ENCODE measurements around the gene CER1.

Gene CER1

GRCh38 chr9:14706530-14707140 lies 15.9 kb downstream of the CER1 start:
- TF ChIP-seq CTCF (conservative IDR thresholded peaks at IDR 0.05; ENCODE audit: control insufficient read depth, insufficient read depth, low read depth, low read length) = no peak
- no peak for DNase-seq (ENCODE audit: low read depth)
- H3K4me3 ChIP-seq (ENCODE audit: control insufficient read depth, low read depth, low read length) = no peak overlapping the region

DNA sequence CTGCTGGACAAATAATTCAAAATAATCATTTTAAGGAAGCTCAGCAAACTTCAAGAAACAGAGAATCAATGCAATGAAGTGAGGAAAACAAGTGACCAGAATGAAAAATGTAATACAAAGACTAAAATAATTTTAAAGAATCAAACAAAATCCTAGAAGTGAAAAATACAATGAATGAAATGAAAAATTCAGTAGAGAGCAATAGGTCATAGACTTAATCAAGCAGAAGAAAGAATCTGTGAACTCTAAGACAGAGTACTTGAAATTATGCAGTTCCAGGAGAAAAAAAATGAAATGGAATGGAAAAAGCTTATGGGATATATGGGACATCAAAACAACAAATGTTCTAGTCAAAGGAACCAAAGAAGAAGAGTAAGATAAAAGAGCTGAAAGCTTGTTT lies 17.5 kb downstream of the CER1 start:
- no peak overlapping the region for H3K4me3 ChIP-seq (ENCODE audit: control insufficient read depth, low read depth, low read length)
- no peak for TF ChIP-seq CTCF (conservative IDR thresholded peaks at IDR 0.05; ENCODE audit: control insufficient read depth, insufficient read depth, low read depth, low read length)
- DNase-seq (ENCODE audit: low read depth) = no peak

GRCh38 chr9:14704281-14704680 lies 18.3 kb downstream of the CER1 start:
- no peak overlapping the region for H3K4me3 ChIP-seq (ENCODE audit: control insufficient read depth, low read depth, low read length)
- TF ChIP-seq CTCF (conservative IDR thresholded peaks at IDR 0.05; ENCODE audit: control insufficient read depth, insufficient read depth, low read depth, low read length) = no peak
- no peak for DNase-seq (ENCODE audit: low read depth)

DNA sequence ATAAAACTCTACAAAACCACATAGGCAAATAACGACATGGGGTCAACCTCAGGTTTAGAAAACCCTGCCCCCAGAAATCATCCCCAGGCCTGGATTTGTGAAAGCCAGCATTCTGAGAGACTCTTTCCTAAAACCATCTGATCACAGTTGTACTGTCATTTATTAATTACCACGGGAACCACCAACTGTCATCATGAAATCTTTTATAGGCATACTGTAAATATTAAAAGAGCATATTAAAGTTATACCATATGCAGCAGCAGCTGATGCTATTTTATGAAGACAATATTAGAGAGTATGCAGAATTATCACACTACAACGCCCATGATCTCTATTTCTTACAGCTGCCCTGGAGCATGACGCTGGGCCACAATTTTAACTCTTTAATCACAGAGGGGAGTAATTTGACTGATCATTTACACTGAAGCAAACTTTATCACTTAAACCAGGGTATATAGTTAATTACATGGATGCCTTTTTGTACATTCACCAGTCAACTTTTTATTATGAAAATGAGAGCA lies 20.3 kb downstream of the CER1 start:
- no peak overlapping the region for H3K4me3 ChIP-seq (ENCODE audit: control insufficient read depth, low read depth, low read length)
- no peak for DNase-seq (ENCODE audit: low read depth)
- no peak for TF ChIP-seq CTCF (conservative IDR thresholded peaks at IDR 0.05; ENCODE audit: control insufficient read depth, insufficient read depth, low read depth, low read length)

DNA sequence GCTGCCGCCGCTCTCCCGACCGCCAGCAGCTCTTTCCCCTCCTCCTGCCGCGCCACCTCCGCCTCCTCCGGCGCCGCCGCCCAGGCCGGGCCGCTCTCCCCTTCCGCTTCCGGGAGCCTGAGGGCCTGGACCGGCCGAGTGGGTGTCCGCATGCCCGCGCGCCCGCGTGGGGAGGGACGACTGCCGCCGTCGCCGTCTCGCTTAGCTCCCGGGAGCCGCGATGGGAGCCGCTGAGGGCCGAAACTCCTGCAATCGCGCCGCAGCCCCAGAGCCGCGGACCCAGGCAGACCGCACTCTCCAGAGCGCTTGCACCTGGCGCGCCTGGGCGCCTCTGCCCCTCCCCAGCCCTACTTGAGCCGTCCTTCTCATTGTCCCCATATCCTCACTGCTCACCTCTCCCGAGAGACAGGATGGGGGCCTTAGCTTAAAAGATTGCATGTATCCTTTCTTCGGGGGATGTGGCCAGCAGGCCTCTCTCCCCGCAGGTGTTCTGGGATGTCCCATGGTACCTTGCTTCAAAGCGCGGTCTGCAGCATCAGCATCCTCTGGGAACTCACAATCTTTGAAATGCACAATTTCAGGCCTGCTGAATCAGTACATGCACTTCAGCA lies 29.2 kb downstream of the CER1 start, which contains the start of gene ZDHHC21:
Gene ZDHHC21, minus strand, starts transcription at position 182 of the 611 bp plus-strand sequence. CDS start 19,092 bp downstream, outside the sequence.
- TF ChIP-seq CTCF (conservative IDR thresholded peaks at IDR 0.05; ENCODE audit: control insufficient read depth, insufficient read depth, low read depth, low read length) = no peak
- peak; percentile 33 for DNase-seq (ENCODE audit: low read depth)
- peak within 1 kb of the TSS; percentile 68 for H3K4me3 ChIP-seq (ENCODE audit: control insufficient read depth, low read depth, low read length)

DNA sequence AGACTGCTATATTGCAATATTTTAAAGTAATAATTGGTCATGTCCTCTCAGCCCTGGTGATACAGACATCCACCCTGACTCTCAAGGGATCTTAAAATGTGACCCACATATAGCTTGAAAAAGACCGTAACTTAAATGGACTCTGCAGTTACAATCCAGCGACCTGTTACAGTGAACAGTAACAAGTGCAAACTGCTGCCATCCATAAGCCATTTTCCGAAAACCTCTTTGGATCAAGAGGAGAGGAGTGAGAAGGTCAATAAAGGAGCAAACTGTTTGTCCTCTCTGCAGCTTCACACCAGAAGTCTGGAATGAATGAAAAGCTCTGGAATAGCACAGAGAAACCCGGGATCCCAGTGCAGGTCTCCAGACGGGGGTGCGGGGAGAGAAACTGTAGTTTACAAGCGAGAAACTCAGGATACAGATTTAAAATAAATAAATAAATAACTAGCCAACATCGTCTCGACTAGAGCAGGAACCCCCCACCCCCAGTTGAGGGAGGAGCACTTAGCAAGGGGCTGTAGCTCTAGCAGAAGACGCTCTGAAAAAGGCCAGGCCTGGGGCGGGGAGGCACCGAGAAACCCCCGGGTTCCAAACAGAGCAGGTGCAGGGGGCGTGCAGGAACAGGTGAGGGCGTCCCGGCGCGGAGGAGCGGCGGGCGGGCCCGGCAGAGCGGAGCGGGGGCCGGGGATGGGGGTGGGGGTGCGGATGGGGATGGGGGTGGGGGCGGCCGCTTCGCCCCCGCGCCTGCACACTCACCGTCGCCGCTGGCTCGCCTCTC lies 29.9 kb downstream of the CER1 start:
- H3K4me3 ChIP-seq (ENCODE audit: control insufficient read depth, low read depth, low read length) = peak overlapping the region; percentile 68
- DNase-seq (ENCODE audit: low read depth) = no peak
- TF ChIP-seq CTCF (conservative IDR thresholded peaks at IDR 0.05; ENCODE audit: control insufficient read depth, insufficient read depth, low read depth, low read length) = no peak
